ENCODE data around the gene SH3RF3.

The SH3RF3 gene

DNA sequence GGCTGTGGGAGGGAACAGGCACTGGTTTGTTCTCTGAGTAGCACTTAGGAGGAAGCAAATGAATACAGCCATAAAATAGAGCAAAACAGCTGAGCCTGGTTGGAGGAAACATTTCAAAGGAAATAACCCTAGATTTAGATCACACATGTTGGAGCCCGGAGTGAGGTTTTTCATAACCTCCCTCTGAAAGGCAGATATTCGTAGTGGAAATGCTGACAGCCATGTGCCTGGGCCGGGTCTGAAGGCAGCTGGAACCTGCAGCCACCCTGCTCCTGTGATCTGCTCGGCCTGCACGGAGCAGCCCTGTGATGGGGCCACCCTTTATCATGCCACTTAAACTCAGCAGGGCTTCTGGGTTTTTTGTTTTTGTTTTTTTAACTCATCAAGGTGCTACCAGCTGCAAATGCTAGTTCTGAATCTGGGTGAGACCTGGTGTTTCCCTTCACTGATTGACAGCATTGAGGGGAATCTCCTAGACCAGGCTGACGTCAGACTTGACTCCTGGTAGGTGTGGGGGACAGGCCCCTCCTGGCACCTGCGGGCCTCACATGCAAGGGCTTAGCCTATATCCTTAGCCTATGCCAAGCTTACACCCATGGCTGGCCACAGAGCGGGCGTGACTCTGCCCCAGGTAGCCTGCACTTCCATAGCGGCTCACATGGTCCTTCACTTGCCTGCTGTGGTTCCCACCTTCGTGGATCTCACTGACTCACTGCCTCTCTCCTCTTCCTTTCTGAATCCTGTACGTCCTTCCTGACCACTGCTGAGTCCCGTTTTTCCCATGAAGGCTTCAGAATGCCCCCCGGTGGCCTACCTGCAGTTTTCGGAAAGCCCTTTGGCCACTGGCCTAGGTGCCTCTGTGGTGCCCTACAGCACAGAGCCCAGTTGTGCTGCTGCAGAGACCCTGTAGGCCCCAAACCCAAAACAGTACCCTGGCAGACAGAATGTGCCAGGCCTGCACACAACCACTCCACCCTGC is 267.5 kb downstream of the SH3RF3 start:
- DNase-seq (ENCODE audit: low spot score) = no peak

GRCh38 chr2:109397893-109398292 is 268.9 kb downstream of the SH3RF3 start:
- no peak for DNase-seq (ENCODE audit: low spot score)

- DNase-seq (ENCODE audit: low spot score) = no peak
Measured at GRCh38 chr2:109398366-109399015, 269.5 kb downstream of the SH3RF3 start.

DNA sequence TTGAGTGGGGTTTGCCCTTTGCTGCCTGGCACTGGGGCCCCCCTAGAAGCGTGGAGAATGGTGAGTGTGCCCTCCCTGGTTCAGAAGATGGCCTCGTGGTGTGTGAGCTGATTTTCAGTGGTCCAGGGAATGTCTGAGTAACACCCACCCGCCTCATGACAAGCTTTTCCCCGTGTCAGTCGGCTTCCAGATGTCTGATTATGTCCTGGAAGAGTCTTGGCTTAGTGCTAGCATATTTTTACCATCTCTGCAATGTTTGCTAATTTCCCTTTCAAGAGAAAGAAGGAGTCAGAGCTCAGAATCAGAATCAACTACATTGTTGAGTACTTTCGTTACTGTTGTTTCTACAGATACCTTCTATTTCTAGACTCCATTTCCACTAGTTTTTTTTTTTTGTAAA is 270.1 kb downstream of the SH3RF3 start:
- no peak for DNase-seq (ENCODE audit: low spot score)

GRCh38 chr2:109400102-109400501 is 271.1 kb downstream of the SH3RF3 start:
- no peak for DNase-seq (ENCODE audit: low spot score)

- no peak for DNase-seq (ENCODE audit: low spot score)
Measured at GRCh38 chr2:109401370-109401769, 272.4 kb downstream of the SH3RF3 start.

GRCh38 chr2:109402180-109402579 is 273.2 kb downstream of the SH3RF3 start:
- no peak for DNase-seq (ENCODE audit: low spot score)

DNA sequence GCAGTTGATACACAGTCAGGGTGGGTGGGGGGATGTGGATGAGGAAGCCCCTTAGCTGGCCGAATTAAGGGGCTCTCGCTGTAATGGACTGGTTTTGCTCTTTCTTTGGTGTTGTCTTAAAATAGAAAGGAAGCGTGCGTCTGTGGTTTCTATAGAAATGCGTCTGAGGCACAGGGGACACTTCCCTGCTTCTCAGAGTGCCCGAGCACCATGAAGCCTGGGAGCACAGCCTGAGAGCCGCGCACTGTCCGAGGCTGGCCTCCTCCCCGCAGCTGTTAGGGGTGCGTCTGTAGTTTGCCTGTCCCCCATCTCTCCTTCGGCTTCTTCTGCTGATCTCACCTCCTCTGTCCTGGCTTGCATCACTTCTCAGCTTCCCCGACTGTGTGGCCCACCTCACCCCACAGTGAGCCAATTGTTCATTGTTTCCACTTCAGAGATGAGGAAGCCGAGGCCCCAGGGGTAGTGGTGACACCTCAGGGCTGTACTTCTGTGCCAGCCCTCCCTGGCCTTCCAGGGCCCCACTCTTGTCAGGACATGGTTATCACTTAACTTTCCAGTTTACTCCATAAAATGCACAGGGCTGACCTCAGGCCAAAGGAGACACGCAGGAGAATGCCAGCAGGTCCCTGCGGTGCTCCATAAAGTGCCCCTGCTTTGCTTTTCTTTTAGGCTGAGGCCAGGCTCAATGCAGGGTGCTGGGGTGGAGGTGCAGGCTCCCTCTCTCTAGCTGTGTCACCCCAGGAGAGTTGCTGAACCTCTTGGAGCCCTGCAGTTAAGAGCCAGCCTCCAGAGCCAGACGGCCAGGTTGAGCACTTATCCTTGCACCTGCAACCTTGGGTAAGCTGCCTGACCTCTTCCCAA is 274.2 kb downstream of the SH3RF3 start:
- no peak for DNase-seq (ENCODE audit: low spot score)

DNA sequence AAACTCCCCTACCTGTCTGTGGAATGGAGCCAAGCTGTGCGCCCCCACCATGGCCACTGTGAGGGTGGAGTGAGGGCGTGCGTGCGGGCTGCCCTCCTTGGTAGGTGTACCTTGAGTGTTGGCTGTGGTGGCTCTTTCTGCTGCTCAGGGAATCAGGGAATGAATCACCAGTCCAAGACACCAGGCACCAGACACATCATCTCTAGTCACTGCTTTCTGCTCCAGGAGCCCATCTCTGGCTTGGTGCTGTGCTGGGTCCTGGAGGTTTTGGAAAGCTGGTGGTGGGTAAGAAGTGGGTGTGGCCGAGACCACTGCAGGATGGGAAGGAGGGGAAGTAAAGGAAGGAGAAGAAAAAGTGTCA is 274.8 kb downstream of the SH3RF3 start:
- DNase-seq (ENCODE audit: low spot score) = no peak

- DNase-seq (ENCODE audit: low spot score) = no peak
Measured at GRCh38 chr2:109404681-109405080, 275.7 kb downstream of the SH3RF3 start.

- no peak for DNase-seq (ENCODE audit: low spot score)
Measured at GRCh38 chr2:109405873-109406272, 276.9 kb downstream of the SH3RF3 start.

GRCh38 chr2:109406301-109406700 is 277.3 kb downstream of the SH3RF3 start:
- DNase-seq (ENCODE audit: low spot score) = no peak

- no peak for DNase-seq (ENCODE audit: low spot score)
Measured at GRCh38 chr2:109407276-109408042, 278.5 kb downstream of the SH3RF3 start.

GRCh38 chr2:109408043-109408335 is 279.0 kb downstream of the SH3RF3 start:
- DNase-seq (ENCODE audit: low spot score) = no peak

DNA sequence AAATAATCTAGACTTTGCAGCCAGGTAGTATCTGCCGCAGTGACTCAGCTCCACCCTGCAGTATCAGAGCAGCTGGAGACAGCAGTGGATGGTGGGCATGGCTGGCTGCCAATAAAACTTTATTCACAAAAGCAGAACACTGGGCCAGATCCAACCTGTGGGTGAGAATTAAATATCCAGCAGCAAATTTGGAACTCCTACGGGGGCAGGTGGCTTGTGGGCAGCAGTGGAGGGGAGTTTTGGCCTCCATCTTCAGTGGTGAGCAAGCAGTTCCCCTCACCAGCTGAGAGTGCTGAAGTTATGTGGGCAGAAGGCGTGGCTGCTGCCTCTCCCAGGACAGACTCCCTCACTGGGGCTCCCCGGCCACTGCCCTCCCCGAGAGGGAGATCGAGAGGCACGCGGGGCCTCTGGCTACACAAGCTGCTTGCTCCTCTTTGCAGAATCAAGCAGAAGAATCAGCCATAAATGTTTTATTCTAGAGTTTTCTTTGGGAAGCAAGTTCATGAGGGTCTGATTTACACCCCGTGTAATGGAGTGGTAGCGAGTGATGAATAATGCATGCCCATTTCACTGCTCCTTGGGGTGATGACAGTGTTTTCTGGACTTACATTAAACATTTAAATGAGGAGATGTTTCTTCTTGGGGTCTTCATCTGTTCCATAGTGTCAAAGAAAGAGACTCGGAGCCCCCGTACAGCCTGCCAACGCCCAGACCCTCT is 280.5 kb downstream of the SH3RF3 start:
- DNase-seq (ENCODE audit: low spot score) = no peak

DNA sequence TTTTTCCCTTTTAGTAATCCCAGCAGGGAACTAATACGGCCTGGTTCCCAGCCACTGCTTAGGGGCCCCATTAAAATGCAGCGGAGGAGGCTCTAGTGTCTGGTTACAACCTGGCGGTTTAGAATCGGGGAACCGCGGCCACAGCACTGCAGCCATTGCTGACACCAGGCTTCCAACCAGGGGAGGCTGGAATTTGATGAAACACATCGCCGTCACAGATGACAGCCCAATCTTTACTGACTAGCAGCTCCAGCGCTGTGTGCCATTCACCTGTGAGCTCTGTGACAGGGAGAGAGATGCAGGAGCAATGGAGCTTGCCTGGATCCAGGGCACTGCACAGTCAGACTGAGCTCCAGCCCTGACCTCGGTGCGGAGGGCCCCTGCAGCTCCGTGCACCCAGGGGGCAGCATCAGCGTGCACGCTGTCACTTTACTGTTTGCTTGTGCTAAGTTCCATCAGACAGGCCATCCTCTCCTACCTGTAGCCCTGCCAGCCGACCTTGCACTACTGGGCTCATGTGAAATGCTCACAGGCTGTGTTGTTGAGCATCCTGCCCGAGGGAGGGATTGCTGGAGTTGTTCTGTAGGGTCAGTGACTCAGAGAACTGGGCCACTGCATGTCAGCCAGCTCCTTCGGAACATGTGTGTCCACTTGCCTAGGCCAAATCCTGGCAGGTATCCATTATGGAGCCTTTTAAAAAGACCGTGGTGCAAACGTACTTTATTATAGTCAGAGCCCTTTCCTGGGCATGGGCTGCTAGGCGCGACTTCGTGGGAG is 281.2 kb downstream of the SH3RF3 start:
- no peak for DNase-seq (ENCODE audit: low spot score)

DNA sequence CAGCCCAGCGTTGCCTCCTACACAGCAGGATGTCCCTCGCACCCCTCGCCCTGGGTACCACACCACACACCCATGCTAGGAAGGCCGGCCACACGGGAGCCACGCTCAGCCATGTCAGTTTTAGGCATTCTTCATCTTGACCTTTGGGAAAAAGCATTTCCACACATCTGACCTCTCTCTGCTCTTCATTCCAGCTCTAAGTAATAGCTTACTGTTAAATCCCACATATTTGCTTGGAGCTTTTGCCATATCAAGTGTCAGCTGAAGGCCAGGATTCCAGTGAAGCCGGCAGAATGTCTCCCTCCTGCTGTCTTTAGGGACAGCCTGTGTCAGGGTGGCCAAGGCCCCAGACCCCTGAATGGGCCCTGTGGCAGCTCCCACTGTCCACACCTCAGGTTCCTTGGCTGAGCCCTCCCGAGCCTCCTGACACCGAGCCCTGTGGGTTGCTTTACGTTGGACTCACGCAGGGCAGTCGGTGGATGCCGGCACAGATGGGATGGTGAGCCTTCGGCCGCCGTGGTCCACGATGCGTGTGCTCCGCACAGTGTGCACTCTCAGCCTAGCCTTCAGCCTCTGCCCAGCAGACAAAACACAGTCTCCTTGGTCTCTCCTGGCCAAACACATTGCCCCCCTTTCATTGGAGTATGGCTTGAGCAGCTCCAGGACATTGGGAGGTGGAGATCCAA is 282.8 kb downstream of the SH3RF3 start:
- DNase-seq (ENCODE audit: low spot score) = no peak

DNA sequence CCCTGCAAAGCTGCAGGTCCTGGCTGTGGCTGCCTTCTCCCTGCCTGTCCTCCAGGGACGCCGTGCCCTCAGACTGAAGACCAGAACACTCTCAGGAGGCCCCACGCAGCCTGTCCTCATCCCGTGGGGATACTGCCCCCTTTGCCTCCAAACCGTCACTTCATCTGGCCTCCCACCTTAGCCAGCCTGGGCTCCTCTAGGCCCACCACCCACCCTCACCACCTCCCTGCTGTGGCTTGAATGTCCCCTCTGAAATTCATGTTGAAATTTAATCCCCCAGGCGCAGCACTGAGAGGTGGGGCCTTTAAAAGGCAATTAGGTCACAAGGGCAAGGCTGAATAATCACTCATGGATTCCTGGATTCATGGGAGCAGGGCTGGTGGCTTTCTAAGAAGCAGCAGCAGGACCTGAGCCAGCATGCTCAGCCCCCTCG is 286.6 kb downstream of the SH3RF3 start:
- no peak for DNase-seq (ENCODE audit: low spot score)

- no peak for DNase-seq (ENCODE audit: low spot score)
Measured at GRCh38 chr2:109417701-109418335, 288.8 kb downstream of the SH3RF3 start.
